ENCODE data around the gene MAP1B.

Gene MAP1B

GRCh38 chr5:72252008-72252407 is 144.7 kb downstream of the MAP1B start:
- no peak for DNase-seq (ENCODE audit: low read depth)

GRCh38 chr5:72252574-72253155 is 145.4 kb downstream of the MAP1B start:
- DNase-seq (ENCODE audit: low read depth): no peak

DNA sequence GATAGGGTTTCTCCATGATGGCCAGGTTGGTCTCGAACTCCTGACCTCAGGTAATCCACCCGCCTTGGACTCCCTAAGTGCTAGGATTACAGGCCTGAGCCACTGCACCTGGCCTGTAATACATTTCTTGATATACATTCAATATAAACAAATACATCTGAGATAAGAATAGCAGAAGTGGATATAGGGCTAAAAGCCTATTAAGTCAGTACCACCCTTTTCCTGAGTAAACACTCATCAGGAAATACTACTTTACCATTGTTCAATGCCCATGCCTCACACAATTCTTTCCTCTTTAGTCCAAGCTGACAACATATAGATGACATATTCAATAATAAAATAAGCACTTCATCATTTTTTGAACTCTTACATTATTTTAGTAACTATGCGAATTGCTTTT is 148.0 kb downstream of the MAP1B start:
- no peak for DNase-seq (ENCODE audit: low read depth)

DNA sequence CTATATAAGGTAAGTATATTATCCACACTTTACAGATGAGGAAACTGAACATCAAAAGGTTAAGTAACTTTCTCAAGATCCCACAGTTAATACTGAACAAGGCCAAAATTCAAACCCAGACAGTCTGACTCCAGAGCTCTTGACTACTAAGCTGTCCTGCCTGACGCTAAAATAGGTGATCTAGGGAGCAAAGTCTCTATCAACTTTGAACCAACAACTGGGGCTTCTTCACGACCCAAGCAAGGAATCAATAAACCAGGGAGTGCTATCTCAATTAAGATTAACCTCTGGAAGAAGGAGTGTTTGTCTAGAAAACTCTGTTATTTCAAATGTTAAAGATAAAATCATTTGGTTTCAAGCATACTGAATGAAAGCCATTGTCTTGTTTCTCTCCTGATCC is 148.4 kb downstream of the MAP1B start:
- DNase-seq (ENCODE audit: low read depth): no peak

- DNase-seq (ENCODE audit: low read depth): no peak
Observed at GRCh38 chr5:72256536-72256935, 149.3 kb downstream of the MAP1B start.

All from activated gamma-delta T cell treated with anti-CD3 and anti-CD28 coated beads, Interleukin-2, amount 50 U/mL, for 16 hours (primary cell).